T-cell (primary cell): Measurements from ENCODE around the gene RIBC2. TPM values are rescaled to one million over a fixed set of nuclear protein-coding genes. Genes with fewer than 3 reads are reported as not detected.

Source experiments
- ATAC-seq, 4 experiments: fragments of 200-7000 bp in 3 of 4; fragments of 150-1000 bp in 1 of 4; cut with Tn5 transposase; replicated peaks in 1 of 4; 1 replicate in 3 of 4; 2 replicates in 1 of 4; pipeline ENCODE4 v1.10.0; 2021; ENCODE audit warnings: moderate library complexity in 3 of 4, mild to moderate bottlenecking in 2 of 4, moderate number of reproducible peaks in 1 of 4
- CTCF ChIA-PET, 2 donors: fragments of 300-600 bp; sonication (Branson Sonifier 250); formaldehyde crosslinking; loops; one replicate each; lab custom pipeline; 2022; ENCODE audit warnings: antibody characterized with exemption in 2 of 2; lab: Charles Lee
- POLR2A ChIA-PET, 2 donors: fragments of 300-600 bp; sonication (Branson Sonifier 250); formaldehyde crosslinking; loops; one replicate each; lab custom pipeline; 2022; ENCODE audit warnings: antibody characterized with exemption in 2 of 2; lab: Charles Lee
- DNase-seq, 35 experiments: peaks; one replicate each; pipeline versions ENCODE4 v3.0.0 to v3.0.0-alpha.2; 2013 to 2023
- H3K27ac ChIP-seq: one replicate; pipeline ENCODE4 v1.5.1; 2013; ENCODE audit warnings: low read length
- H3K27me3 ChIP-seq, 2 experiments: replicated peaks in 1 of 2; 1 replicate in 1 of 2; 2 replicates in 1 of 2; pipeline versions ENCODE4 v1.6.1 to v1.7.0; 2013; ENCODE audit warnings: low read length in 1 of 2, mixed read lengths in 1 of 2; ENCODE audit not compliant: control insufficient read depth in 2 of 2, insufficient read depth in 2 of 2; ENCODE audit errors: extremely low read depth in 1 of 2
- H3K36me3 ChIP-seq, 2 donors: 1 replicate in 1 of 2; 2 replicates in 1 of 2; pipeline versions ENCODE4 v1.6.1 to v1.7.0; 2013; ENCODE audit warnings: low read length in 1 of 2; ENCODE audit not compliant: control insufficient read depth in 2 of 2, insufficient read depth in 1 of 2; ENCODE audit errors: extremely low read depth in 1 of 2
- H3K4me1 ChIP-seq, 2 experiments: 1 replicate in 1 of 2; 2 replicates in 1 of 2; pipeline versions ENCODE4 v1.6.1 to v1.7.0; 2013; ENCODE audit warnings: low read length in 2 of 2, mixed read lengths in 1 of 2; ENCODE audit not compliant: insufficient read depth in 2 of 2, control insufficient read depth in 1 of 2; ENCODE audit errors: extremely low read depth in 1 of 2
- H3K4me3 ChIP-seq, 2 donors: 1 replicate in 1 of 2; 2 replicates in 1 of 2; pipeline versions ENCODE4 v1.5.1 to v1.7.0; 2013; ENCODE audit warnings: mild to moderate bottlenecking in 2 of 2, low read length in 1 of 2, moderate library complexity in 1 of 2; ENCODE audit not compliant: control insufficient read depth in 1 of 2; ENCODE audit errors: extremely low read depth in 1 of 2
- H3K9me3 ChIP-seq: 2 replicates; pipeline ENCODE4 v1.7.0; 2013
- H3K27ac Mint-ChIP-seq, 2 donors: one replicate each; pipeline ENCODE4 v1.8.0; 2020 to 2021; ENCODE audit warnings: mild to moderate bottlenecking in 2 of 2, mixed read lengths in 2 of 2
- H3K27me3 Mint-ChIP-seq, 2 donors: one replicate each; pipeline ENCODE4 v1.8.0; 2021 to 2022; ENCODE audit warnings: mixed read lengths in 2 of 2
- H3K36me3 Mint-ChIP-seq: one replicate; pipeline ENCODE4 v1.8.0; 2021; ENCODE audit warnings: mixed read lengths
- H3K4me1 Mint-ChIP-seq, 3 donors: one replicate each; pipeline ENCODE4 v1.8.0; 2020 to 2022; ENCODE audit warnings: mixed read lengths in 3 of 3, mild to moderate bottlenecking in 1 of 3
- H3K4me3 Mint-ChIP-seq, 3 donors: one replicate each; pipeline ENCODE4 v1.8.0; 2020 to 2022; ENCODE audit warnings: mild to moderate bottlenecking in 3 of 3, mixed read lengths in 3 of 3, moderate library complexity in 3 of 3
- H3K9me3 Mint-ChIP-seq, 3 donors: one replicate each; pipeline ENCODE4 v1.8.0; 2020 to 2022; ENCODE audit warnings: mixed read lengths in 3 of 3
- WGBS: methylation state at CpG from one replicate; pipeline ENCODE4 v1.1.5; 2013; ENCODE audit warnings: missing lambda C conversion rate; ENCODE audit not compliant: insufficient coverage; 5-methylcytosine and 5-hydroxymethylcytosine counted together
- total RNA-seq, 35 experiments: library from RNA in 6 of 35; stranded (reverse) in 6 of 35; fragments of 120-200 nt in 1 of 35; gene quantifications; one replicate each; pipeline versions ENCODE4 v1.2.1 to v1.2.4 and lab custom pipeline; 2013 to 2026

The RIBC2 gene
- total RNA-seq, 5 donors from 2014 or later (not counting 1 experiment from before 2014, with no cell fraction given), result 0.61 to 0.89 (median 0.78) TPM; not detected in 2

DNA sequence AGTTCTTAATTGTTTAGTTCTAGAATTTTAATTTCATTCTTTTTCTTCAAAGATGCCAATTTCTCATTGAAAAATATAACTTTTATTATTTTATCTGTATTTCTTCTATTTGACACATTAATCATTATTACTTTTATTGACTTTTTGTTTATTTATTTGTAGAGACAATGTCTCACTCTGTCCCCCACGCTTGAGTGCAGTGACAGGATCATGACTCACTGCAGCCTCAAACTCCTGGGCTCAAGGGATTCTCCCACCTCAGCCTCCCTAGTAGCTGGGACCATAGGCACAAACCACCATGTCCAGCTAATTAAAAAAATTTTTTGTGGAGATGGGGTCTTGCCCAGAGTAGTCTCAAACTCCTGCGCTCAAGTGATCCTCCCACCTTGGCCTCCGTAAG lies 58.9 kb downstream of the RIBC2 start:
- H3K4me1 ChIP-seq, result no peaks in the 10 kb centered on the region
- no peaks in the 10 kb centered on the region for H3K9me3 ChIP-seq
- H3K36me3 ChIP-seq, result no peaks in the 10 kb centered on the region
- no peak for ATAC-seq
- H3K9me3 Mint-ChIP-seq, result peaks cover 0 to 3% (median 3%) of the 10 kb centered on the region in 3 donors
- DNase-seq, result no peak
- peaks cover 0 to 25% of the 10 kb centered on the region in 2 experiments for H3K27me3 ChIP-seq
- no peak overlapping the region for H3K27ac ChIP-seq
- peaks cover 0 to 22% of the 10 kb centered on the region in 2 donors for H3K27me3 Mint-ChIP-seq
- WGBS, result 100% methylated on average over 1 of the region's 3 CpGs
- POLR2A ChIA-PET, result no interaction called here
- CTCF ChIA-PET, result no interaction called here
- no peaks in the 10 kb centered on the region for H3K4me1 Mint-ChIP-seq
- H3K27ac Mint-ChIP-seq, result no peak overlapping the region
- H3K36me3 Mint-ChIP-seq, result peaks cover 3% of the 10 kb centered on the region
- no peak overlapping the region for H3K4me3 ChIP-seq
- no peak overlapping the region for H3K4me3 Mint-ChIP-seq

GRCh38 chr22:45473626-45474237 lies 60.2 kb downstream of the RIBC2 start:
- Mint-ChIP-seq H3K9me3 (no peaks in the 10 kb centered on the region), H3K36me3 (no peaks in the 10 kb centered on the region), H3K27me3 (peaks cover 3 to 26% of the 10 kb centered on the region in 2 donors), H3K4me3 (no peak overlapping the region), H3K4me1 (no peaks in the 10 kb centered on the region), H3K27ac (no peak overlapping the region)
- H3K36me3 ChIP-seq, result no peaks in the 10 kb centered on the region
- CTCF ChIA-PET, result no interaction called here
- DNase-seq (no peak), ATAC-seq (no peak)
- no peak overlapping the region for H3K27ac ChIP-seq
- H3K27me3 ChIP-seq, result peaks cover 0 to 29% of the 10 kb centered on the region in 2 experiments
- WGBS, result 90% methylated on average over 3 of the region's 6 CpGs
- H3K4me1 ChIP-seq, result no peaks in the 10 kb centered on the region
- no peaks in the 10 kb centered on the region for H3K9me3 ChIP-seq
- POLR2A ChIA-PET, result no interaction called here
- H3K4me3 ChIP-seq, result no peak overlapping the region

DNA sequence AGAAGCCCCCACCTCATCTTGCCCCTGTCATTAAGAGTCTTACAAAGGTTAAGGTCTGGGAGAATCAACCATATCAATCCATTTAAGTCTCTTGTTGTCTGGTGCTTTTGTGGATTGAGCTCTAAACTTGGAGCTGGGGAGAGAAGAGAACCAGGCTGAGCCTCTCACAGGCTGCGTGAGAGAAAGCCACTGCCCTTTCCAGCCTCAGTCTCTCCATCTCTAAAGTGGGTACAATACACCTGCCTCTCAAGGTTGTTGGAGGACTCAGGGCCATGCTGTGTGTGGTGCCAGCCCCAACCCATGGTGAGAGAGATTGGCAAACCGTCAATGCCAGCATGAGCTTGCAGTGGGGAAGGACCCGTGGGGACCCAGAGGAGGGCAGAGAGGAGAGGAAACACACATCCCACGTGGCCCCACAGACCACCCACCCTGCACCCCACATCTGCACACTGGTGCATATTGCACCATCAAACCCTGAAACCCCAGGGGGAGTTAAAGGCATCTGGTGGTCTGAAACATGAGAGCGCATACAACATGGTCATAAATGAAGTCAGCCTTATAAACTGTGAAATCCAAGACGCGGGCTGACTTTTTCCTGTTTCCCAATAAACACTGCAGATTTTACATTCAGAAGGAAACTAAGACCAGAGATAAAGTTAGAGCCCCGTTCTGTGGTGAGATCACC lies 61.7 kb downstream of the RIBC2 start:
- POLR2A ChIA-PET, result no interaction called here
- Mint-ChIP-seq H3K4me1 (no peaks in the 10 kb centered on the region), H3K4me3 (no peak overlapping the region), H3K27me3 (peaks cover 3 to 26% of the 10 kb centered on the region in 2 donors), H3K36me3 (no peaks in the 10 kb centered on the region), H3K27ac (no peak overlapping the region), H3K9me3 (no peaks in the 10 kb centered on the region)
- Histone ChIP-seq H3K4me1 (no peaks in the 10 kb centered on the region), H3K27me3 (peaks cover 0 to 31% of the 10 kb centered on the region in 2 experiments), H3K9me3 (no peaks in the 10 kb centered on the region), H3K36me3 (no peaks in the 10 kb centered on the region), H3K4me3 (no peak overlapping the region), H3K27ac (no peak overlapping the region)
- no peak for DNase-seq
- no peak for ATAC-seq
- CTCF ChIA-PET, result interaction anchor here in 1 of 2 donors (1.0 kb wide), 1 partner anchor 102 kb away, joined by 3 read pairs; no protein-coding TSS in a partner anchor
- WGBS, result 33% methylated on average over 1 of the region's 8 CpGs

GRCh38 chr22:45475851-45476514 lies 62.5 kb downstream of the RIBC2 start:
- Histone ChIP-seq H3K36me3 (no peaks in the 10 kb centered on the region), H3K27me3 (peaks cover 0 to 31% of the 10 kb centered on the region in 2 experiments), H3K9me3 (no peaks in the 10 kb centered on the region), H3K4me1 (no peaks in the 10 kb centered on the region), H3K4me3 (no peak overlapping the region), H3K27ac (no peak overlapping the region)
- no peak overlapping the region for H3K27ac Mint-ChIP-seq
- ATAC-seq (no peak), DNase-seq (no peak)
- H3K9me3 Mint-ChIP-seq, result peaks cover 0 to 1% (median 0%) of the 10 kb centered on the region in 3 donors
- H3K36me3 Mint-ChIP-seq, result no peaks in the 10 kb centered on the region
- H3K4me1 Mint-ChIP-seq, result no peaks in the 10 kb centered on the region
- peaks cover 3 to 29% of the 10 kb centered on the region in 2 donors for H3K27me3 Mint-ChIP-seq
- H3K4me3 Mint-ChIP-seq, result no peak overlapping the region
- 82% methylated on average over 6 of the region's 15 CpGs for WGBS
- ChIA-PET POLR2A (no interaction called here), CTCF (no interaction called here)

GRCh38 chr22:45476814-45477213 lies 63.3 kb downstream of the RIBC2 start:
- Mint-ChIP-seq H3K9me3 (peaks cover 0 to 3% (median 0%) of the 10 kb centered on the region in 3 donors), H3K4me3 (no peak overlapping the region), H3K4me1 (no peaks in the 10 kb centered on the region), H3K27me3 (peaks cover 3 to 28% of the 10 kb centered on the region in 2 donors), H3K36me3 (no peaks in the 10 kb centered on the region), H3K27ac (no peak overlapping the region)
- Histone ChIP-seq H3K4me1 (no peaks in the 10 kb centered on the region), H3K9me3 (no peaks in the 10 kb centered on the region), H3K27ac (no peak overlapping the region), H3K36me3 (no peaks in the 10 kb centered on the region), H3K27me3 (peaks cover 0 to 31% of the 10 kb centered on the region in 2 experiments), H3K4me3 (no peak overlapping the region)
- CTCF ChIA-PET, result no interaction called here
- POLR2A ChIA-PET, result no interaction called here
- ATAC-seq (no peak), DNase-seq (no peak)
- 80% methylated on average over 5 of the region's 6 CpGs for WGBS

DNA sequence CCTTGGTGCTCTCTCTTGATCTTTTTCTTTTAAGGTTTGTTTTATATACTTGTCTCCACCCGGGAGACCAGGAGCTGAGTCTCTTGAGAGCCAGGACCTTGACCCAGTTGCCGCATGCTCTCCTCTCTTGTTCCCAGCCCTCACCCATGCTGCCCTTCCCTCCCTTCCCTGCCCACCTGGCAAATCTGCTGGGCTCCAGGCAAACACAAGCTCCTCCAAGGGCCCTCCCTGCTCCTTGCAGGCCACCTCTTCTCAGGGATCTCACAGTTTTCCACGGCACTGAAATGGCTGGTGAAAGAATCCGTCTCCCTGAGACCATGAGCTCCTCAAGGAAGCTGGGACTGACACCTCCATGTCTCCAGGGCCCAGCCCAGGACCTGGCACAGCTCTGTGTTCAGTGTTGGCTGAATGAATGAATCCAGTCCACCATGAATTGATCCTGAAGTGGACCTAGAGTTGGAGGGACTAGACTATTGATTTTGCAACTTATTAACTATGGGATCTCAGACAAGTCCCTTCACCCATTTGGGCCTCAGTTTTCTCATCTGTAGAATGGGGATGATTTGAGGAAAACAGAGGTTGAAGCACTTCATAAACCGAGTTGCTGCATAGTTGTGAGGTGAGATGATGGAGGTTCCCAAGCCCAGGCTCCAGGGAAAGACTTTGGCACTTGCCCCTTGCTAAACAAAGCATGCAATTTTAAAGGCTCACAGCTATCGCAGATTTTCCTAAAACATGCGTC lies 64.0 kb downstream of the RIBC2 start:
- DNase-seq, result no peak
- ATAC-seq, result no peak
- no peak overlapping the region for H3K27ac Mint-ChIP-seq
- H3K4me3 Mint-ChIP-seq, result no peak overlapping the region
- H3K9me3 Mint-ChIP-seq, result peaks cover 0 to 3% (median 0%) of the 10 kb centered on the region in 3 donors
- 74% methylated on average over 5 of the region's 7 CpGs for WGBS
- Histone ChIP-seq H3K4me1 (no peaks in the 10 kb centered on the region), H3K36me3 (no peaks in the 10 kb centered on the region), H3K27ac (no peak overlapping the region), H3K4me3 (no peak overlapping the region), H3K9me3 (no peaks in the 10 kb centered on the region), H3K27me3 (peaks cover 0 to 31% of the 10 kb centered on the region in 2 experiments)
- peaks cover 4 to 28% of the 10 kb centered on the region in 2 donors for H3K27me3 Mint-ChIP-seq
- ChIA-PET POLR2A (no interaction called here), CTCF (no interaction called here)
- H3K4me1 Mint-ChIP-seq, result no peaks in the 10 kb centered on the region
- H3K36me3 Mint-ChIP-seq, result no peaks in the 10 kb centered on the region
